RWPE2 (cell line): ENCODE measurements around the gene RAB27A.

Experiments
- ATAC-seq: fragments of 200-7000 bp; cut with Tn5 transposase; 3 replicates; pipeline ENCODE4 v1.9.1; 2021; ENCODE audit warnings: low read depth
- DNase-seq: peaks from one replicate; pipeline ENCODE4 v3.0.0-alpha.2; 2020; ENCODE audit warnings: low spot score
- H3K27ac ChIP-seq: fragments of 450-650 bp; 2 replicates; pipeline ENCODE4 v1.5.1; 2017; ENCODE audit warnings: mild to moderate bottlenecking; ENCODE audit not compliant: poor library complexity, severe bottlenecking
- H3K27me3 ChIP-seq: fragments of 250-450 bp; sonication (Bioruptor Pico); 2 replicates; pipeline ENCODE4 v1.5.1; 2021; ENCODE audit warnings: mild to moderate bottlenecking, moderate library complexity; ENCODE audit not compliant: insufficient read depth, poor library complexity, severe bottlenecking
- H3K36me3 ChIP-seq: fragments of 250-450 bp; sonication (Bioruptor Pico); 2 replicates; pipeline ENCODE4 v1.5.1; 2020; ENCODE audit warnings: low read depth, mild to moderate bottlenecking, moderate library complexity
- H3K4me1 ChIP-seq: fragments of 250-450 bp; sonication (Bioruptor Pico); 2 replicates; pipeline ENCODE4 v1.5.1; 2021; ENCODE audit warnings: mild to moderate bottlenecking, moderate library complexity; ENCODE audit not compliant: insufficient read depth, poor library complexity, severe bottlenecking
- H3K4me3 ChIP-seq: fragments of 250-450 bp; sonication (Bioruptor Pico); 2 replicates; pipeline ENCODE4 v1.5.1; 2021; ENCODE audit warnings: mild to moderate bottlenecking, moderate library complexity; ENCODE audit not compliant: severe bottlenecking
- H3K9me3 ChIP-seq: fragments of 250-450 bp; sonication (Bioruptor Pico); 2 replicates; pipeline ENCODE4 v1.5.1; 2021; ENCODE audit warnings: mild to moderate bottlenecking, moderate library complexity; ENCODE audit not compliant: severe bottlenecking
- CTCF ChIP-seq: fragments of 450-650 bp; IDR thresholded peaks from one replicate; pipeline ENCODE4 v1.5.1; 2017; ENCODE audit warnings: mild to moderate bottlenecking, moderate library complexity; ENCODE audit not compliant: poor library complexity, severe bottlenecking

RAB27A gene

GRCh38 chr15:55247766-55248427 lies 41.7 kb downstream of the RAB27A start:
- no peak overlapping the region for H3K4me3 ChIP-seq
- H3K27me3 ChIP-seq: no peaks in the 10 kb centered on the region
- H3K4me1 ChIP-seq: peaks cover 11% of the 10 kb centered on the region
- DNase-seq (no peak), ATAC-seq (no peak)
- no peak for TF ChIP-seq CTCF
- no peaks in the 10 kb centered on the region for H3K9me3 ChIP-seq
- H3K27ac ChIP-seq: no peak overlapping the region
- H3K36me3 ChIP-seq: peaks cover 3% of the 10 kb centered on the region; the same call in 1 of the 2 replicates

GRCh38 chr15:55247311-55247710 lies 42.3 kb downstream of the RAB27A start:
- Histone ChIP-seq H3K27me3 (no peaks in the 10 kb centered on the region), H3K9me3 (no peaks in the 10 kb centered on the region), H3K4me3 (no peak overlapping the region), H3K27ac (no peak overlapping the region), H3K36me3 (peaks cover 3% of the 10 kb centered on the region; the same call in 1 of the 2 replicates), H3K4me1 (peaks cover 11% of the 10 kb centered on the region)
- ATAC-seq (no peak), DNase-seq (no peak)
- no peak for TF ChIP-seq CTCF

DNA sequence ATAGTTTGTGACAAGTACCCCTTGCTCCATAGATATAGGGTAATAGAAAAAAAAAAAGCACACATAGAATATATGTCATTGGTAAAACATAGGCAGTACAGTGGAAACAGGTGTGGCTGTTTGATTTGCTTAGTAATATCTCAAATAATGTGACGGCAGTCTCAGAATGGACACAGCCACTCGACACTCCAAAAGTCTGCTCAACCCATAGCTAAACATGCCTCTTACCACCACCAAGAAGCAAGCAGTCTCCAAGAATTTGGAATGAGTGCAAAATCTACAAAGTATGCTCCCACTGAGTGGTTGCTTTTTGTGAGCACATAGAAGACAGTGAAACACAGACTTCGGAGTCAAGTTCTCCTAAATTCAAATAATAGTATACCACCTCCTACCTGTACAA lies 43.0 kb downstream of the RAB27A start:
- ATAC-seq (no peak), DNase-seq (no peak)
- Histone ChIP-seq H3K4me3 (no peak overlapping the region), H3K27ac (no peak overlapping the region), H3K4me1 (peaks cover 11% of the 10 kb centered on the region), H3K27me3 (no peaks in the 10 kb centered on the region), H3K36me3 (peaks cover 3% of the 10 kb centered on the region; the same call in 1 of the 2 replicates), H3K9me3 (no peaks in the 10 kb centered on the region)
- TF ChIP-seq CTCF: no peak

DNA sequence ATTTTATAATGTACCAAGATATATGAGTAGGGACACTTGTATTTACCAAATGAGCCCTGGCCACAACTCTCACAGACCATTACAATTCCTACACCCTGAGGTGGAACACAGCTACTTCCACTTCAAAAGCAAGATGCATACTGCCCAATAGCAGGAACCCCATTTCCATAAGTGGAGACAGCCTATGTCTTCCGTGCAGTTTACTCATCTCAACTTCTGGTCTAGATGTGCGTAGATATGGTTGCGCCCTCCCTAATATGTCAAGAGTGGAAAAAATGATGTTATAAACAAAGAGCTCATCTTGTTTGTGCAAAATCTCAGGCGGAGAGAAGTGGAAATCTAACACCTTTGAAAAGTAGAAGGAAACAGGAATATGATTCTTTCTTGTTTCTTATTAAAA lies 44.6 kb downstream of the RAB27A start:
- TF ChIP-seq CTCF: no peak
- Histone ChIP-seq H3K27ac (no peak overlapping the region), H3K4me1 (peaks cover 2% of the 10 kb centered on the region), H3K9me3 (no peaks in the 10 kb centered on the region), H3K27me3 (no peaks in the 10 kb centered on the region), H3K4me3 (no peak overlapping the region), H3K36me3 (peaks cover 3% of the 10 kb centered on the region; the same call in 1 of the 2 replicates)
- no peak for DNase-seq
- no peak for ATAC-seq

DNA sequence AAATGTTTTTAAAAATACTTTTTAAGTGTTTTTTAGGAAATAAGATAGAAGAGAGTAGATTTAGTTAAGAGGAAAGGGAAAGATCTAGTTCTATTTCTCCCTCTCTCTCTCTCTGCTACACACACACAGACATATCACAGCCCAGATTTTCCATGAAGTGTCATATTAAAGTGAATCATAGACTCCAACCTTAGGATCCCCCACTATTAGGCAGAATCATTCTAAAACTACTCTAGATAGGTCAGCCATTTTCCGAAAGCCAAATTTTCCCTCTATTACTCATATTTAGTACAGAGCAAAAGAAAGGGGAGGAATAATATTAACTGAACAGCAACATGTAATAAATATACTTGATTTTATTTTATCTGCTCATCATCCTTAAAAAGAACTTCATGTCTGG lies 47.7 kb downstream of the RAB27A start:
- no peak for TF ChIP-seq CTCF
- Histone ChIP-seq H3K4me3 (no peak overlapping the region), H3K9me3 (no peaks in the 10 kb centered on the region), H3K36me3 (no peaks in the 10 kb centered on the region; the same call in 1 of the 2 replicates), H3K27ac (no peak overlapping the region), H3K4me1 (no peaks in the 10 kb centered on the region), H3K27me3 (no peaks in the 10 kb centered on the region)
- DNase-seq (no peak), ATAC-seq (peak; percentile 44; the same call in 2 of the 3 replicates)
